IgD-negative memory B cell (primary cell): Measurements from ENCODE around the gene PLA2G12B. TPM values are rescaled to one million over a fixed set of nuclear protein-coding genes. Genes with fewer than 3 reads are reported as not detected.
"Not testable (repeated sequence)": the region's sequence is repeated elsewhere in the genome, so short reads cannot be mapped to it uniquely, and the experiment has no call there.

Experiments used
- H3K27ac Mint-ChIP-seq, 3 donors: one replicate each; pipeline ENCODE4 v1.8.0; 2020 to 2022; ENCODE audit warnings: mild to moderate bottlenecking in 3 of 3, mixed read lengths in 3 of 3, moderate library complexity in 1 of 3
- H3K27me3 Mint-ChIP-seq: one replicate; pipeline ENCODE4 v1.8.0; 2021; ENCODE audit warnings: mixed read lengths
- H3K36me3 Mint-ChIP-seq: one replicate; pipeline ENCODE4 v1.8.0; 2020; ENCODE audit warnings: mild to moderate bottlenecking, mixed read lengths
- H3K4me1 Mint-ChIP-seq, 3 donors: one replicate each; pipeline ENCODE4 v1.8.0; 2020 to 2022; ENCODE audit warnings: mixed read lengths in 3 of 3, mild to moderate bottlenecking in 1 of 3
- H3K4me3 Mint-ChIP-seq, 4 donors: one replicate each; pipeline ENCODE4 v1.8.0; 2020 to 2022; ENCODE audit warnings: mild to moderate bottlenecking in 4 of 4, mixed read lengths in 4 of 4, moderate library complexity in 3 of 4
- H3K9me3 Mint-ChIP-seq, 3 donors: one replicate each; pipeline ENCODE4 v1.8.0; 2020 to 2021; ENCODE audit warnings: mixed read lengths in 3 of 3, mild to moderate bottlenecking in 1 of 3
- polyA plus RNA-seq: library from polyadenylated mRNA; unstranded; fragments of 300-500 nt; fragmentation: Illumina TruSeq; gene quantifications from one replicate; pipeline ENCODE4 v1.2.3, GENCODE V29; 2021

PLA2G12B gene, protein sequence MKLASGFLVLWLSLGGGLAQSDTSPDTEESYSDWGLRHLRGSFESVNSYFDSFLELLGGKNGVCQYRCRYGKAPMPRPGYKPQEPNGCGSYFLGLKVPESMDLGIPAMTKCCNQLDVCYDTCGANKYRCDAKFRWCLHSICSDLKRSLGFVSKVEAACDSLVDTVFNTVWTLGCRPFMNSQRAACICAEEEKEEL
- not detected for polyA plus RNA-seq

DNA sequence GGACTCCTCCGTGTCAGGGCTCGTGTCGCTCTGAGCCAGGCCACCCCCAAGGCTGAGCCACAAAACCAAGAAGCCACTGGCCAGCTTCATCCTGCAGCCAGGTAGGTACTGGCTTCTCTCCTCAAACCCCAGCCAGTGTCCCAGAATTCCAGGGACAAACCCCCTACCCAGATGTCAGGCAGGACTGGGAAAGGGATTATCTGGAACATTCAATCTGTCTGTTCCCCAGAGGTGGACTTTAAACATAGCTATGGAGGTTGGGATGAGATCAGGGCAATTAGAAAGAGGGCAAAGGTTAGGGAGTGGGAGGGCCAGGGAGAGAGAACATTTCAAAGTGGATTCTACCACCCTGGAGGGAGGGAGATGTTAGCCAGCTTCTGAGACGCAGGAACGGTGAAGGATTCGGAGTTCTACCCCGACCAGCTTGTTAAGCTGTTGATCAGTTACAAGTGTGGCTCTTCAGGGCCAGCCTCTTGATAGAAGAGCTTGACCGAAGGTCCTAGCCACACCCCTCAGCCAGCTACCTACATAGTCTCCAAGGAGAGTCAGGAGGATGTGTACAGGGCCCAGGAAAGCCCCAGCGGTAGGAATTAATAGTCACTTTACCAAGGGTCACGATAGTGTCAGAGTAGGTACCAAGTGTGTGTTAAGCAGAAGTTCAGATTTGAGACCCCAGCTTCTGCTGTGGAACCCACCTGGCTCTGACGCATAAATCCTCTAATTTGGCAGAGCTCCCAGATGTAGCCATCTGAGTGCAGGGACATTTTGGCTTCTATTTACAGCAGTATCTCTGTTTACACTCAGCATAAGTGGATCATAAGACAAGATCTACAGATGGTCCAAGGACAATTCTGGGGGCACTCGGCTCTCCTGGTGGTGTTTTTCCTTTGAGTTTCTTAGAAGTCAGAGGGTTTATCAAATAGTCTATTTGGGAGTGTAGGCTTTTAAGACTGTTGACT lies at the start of gene PLA2G12B:
TSS of gene PLA2G12B (minus strand) at position 211 of the 959 bp plus-strand sequence. CDS start at position 90, 121 bp downstream.
- Mint-ChIP-seq H3K9me3 (no peaks in the 10 kb centered on the region), H3K27me3 (peaks cover 1% of the 10 kb centered on the region)

DNA sequence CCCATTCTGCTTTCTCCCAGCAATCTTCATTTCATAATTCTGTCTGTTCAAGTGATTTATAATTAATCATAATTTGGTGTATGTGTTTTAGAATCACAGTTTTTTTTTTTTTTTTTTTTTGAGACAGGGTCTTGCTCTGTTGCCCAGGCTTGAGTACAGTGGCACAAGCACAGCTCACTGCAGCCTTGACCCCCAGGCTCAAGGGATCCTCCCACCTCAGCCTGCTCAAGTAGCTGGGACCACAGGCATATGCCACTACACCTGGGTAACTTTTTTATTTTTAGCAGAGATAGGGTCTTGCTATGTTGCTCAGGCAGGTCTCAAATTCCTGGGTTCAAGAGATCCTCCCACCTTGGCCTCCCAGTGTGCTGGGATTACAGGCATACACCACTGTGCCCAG lies 49.2 kb upstream of the PLA2G12B start:
- no peaks in the 10 kb centered on the region for H3K27me3 Mint-ChIP-seq
- H3K4me1 Mint-ChIP-seq: peaks cover 0 to 1% (median 0%) of the 10 kb centered on the region in 3 donors
- no peak overlapping the region for H3K4me3 Mint-ChIP-seq
- H3K27ac Mint-ChIP-seq: no peak overlapping the region
- peaks cover 8% of the 10 kb centered on the region for H3K36me3 Mint-ChIP-seq
- peaks cover 0 to 5% (median 0%) of the 10 kb centered on the region in 3 donors for H3K9me3 Mint-ChIP-seq

More for the DNA sequence above, at the start of gene PLA2G12B:
- no peak within 1 kb of the TSS for H3K27ac Mint-ChIP-seq
- no peak within 1 kb of the TSS for H3K4me3 Mint-ChIP-seq
- H3K36me3 Mint-ChIP-seq: no peaks in the 10 kb centered on the region
- no peaks in the 10 kb centered on the region for H3K4me1 Mint-ChIP-seq

DNA sequence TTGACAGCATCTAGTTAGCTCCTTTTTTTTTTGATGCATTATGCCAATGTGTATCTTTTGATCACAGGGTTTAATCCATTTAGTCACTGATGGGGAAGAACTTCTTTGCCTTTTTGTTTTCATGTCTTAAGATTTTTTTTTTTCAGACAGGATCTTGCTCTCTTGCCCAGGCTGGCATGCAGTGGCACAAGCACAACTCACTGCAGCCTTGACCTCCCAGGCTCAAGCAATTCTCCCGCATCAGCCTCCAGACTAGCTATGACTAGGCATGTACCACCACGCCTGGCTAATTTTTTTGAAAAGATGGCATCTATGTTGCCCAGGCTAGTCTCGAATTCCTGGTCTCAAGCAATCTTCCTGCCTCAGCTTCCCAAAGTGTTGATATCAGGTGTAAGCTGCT lies 46.4 kb upstream of the PLA2G12B start:
- peaks cover 7% of the 10 kb centered on the region for H3K36me3 Mint-ChIP-seq
- no peak overlapping the region for H3K27ac Mint-ChIP-seq
- no peaks in the 10 kb centered on the region for H3K27me3 Mint-ChIP-seq
- peaks cover 0 to 1% (median 0%) of the 10 kb centered on the region in 3 donors for H3K4me1 Mint-ChIP-seq
- peaks cover 5 to 6% (median 5%) of the 10 kb centered on the region in 3 donors for H3K9me3 Mint-ChIP-seq
- no peak overlapping the region for H3K4me3 Mint-ChIP-seq

DNA sequence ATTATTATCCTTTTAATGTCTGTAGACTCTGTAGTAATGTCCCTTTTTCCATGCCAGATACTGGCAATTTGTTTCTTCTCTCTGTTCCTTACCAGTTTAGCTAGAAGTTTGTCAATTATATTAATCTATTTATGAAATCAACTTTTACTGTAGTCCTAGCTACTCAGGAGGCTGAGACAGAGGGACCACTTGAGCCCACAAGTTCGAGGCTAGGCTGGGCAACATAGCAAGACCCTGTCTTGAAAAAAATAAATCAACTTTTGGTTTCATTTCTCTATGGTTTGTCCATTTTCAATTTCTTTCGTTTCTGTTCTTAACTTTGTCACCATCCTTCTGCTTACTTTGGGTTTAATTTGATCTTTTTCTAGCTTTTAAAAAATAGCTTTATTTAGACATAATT lies 42.5 kb upstream of the PLA2G12B start:
- H3K9me3 Mint-ChIP-seq: peaks cover 7 to 8% (median 7%) of the 10 kb centered on the region in 3 donors
- no peak overlapping the region for H3K4me3 Mint-ChIP-seq
- no peak overlapping the region for H3K27ac Mint-ChIP-seq
- H3K27me3 Mint-ChIP-seq: no peaks in the 10 kb centered on the region
- H3K36me3 Mint-ChIP-seq: peaks cover 8% of the 10 kb centered on the region
- peaks cover 0 to 1% (median 0%) of the 10 kb centered on the region in 3 donors for H3K4me1 Mint-ChIP-seq

DNA sequence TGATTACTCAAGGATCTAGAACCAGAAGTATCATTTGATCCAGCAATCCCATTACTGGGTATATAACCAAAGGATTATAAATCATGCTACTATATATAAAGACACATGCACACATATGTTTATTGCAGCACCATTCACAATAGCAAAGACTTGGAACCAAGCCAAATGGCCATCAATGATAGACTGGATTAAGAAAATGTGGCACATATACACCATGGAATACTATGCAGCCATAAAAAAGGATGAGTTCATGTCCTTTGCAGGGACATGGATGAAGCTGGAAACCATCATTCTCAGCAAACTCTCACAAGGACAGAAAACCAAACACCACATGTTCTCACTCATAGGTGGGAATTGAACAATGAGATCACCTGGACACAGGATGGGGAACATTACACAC lies 40.9 kb upstream of the PLA2G12B start:
- not testable (repeated sequence) for H3K4me3 Mint-ChIP-seq, H3K9me3 Mint-ChIP-seq, H3K36me3 Mint-ChIP-seq, H3K27ac Mint-ChIP-seq, H3K27me3 Mint-ChIP-seq, H3K4me1 Mint-ChIP-seq

DNA sequence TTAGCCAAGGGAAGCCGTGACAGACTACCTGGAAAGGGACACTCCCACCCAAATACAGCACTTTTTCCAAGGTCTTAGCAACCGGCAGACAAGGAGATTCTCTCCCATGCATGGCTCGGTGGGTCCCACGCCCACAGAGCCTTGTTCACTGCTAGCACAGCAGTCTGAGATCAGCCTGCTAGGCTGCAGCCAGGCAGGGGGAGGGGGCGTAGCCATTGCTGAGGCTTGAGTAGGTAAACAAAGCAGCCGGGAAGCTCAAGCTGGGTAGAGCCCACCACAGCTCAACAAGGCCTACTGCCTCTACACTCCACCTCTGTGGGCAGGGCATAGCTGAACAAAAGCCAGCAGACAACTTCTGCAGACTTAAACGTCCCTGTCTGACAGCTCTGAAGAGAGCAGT lies 35.2 kb upstream of the PLA2G12B start:
- not testable (repeated sequence) for H3K4me1 Mint-ChIP-seq, H3K27me3 Mint-ChIP-seq, H3K4me3 Mint-ChIP-seq, H3K9me3 Mint-ChIP-seq, H3K27ac Mint-ChIP-seq
- H3K36me3 Mint-ChIP-seq: peaks cover 11% of the 10 kb centered on the region

DNA sequence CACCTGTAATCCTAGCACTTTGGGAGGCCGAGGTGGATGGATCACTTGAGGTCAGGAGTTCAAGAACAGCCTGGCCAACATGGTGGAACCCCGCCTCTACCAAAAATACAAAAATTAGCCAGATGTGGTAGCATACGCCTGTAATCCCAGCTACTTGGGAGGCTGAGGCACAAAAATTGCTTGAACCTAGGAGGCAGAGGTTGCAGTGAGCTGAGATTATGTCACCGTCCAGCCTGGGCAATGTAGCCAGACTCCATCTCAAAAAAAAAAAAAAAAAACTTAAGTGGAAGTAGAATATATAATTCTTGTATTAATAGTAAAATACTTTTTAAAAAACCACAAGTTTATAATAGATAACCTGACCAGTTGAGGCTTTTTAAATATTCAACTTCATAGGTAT lies 30.0 kb upstream of the PLA2G12B start:
- not testable (repeated sequence) for H3K27me3 Mint-ChIP-seq, H3K4me3 Mint-ChIP-seq, H3K36me3 Mint-ChIP-seq, H3K4me1 Mint-ChIP-seq, H3K27ac Mint-ChIP-seq
- H3K9me3 Mint-ChIP-seq: peaks cover 7 to 17% (median 8%) of the 10 kb centered on the region in 3 donors

DNA sequence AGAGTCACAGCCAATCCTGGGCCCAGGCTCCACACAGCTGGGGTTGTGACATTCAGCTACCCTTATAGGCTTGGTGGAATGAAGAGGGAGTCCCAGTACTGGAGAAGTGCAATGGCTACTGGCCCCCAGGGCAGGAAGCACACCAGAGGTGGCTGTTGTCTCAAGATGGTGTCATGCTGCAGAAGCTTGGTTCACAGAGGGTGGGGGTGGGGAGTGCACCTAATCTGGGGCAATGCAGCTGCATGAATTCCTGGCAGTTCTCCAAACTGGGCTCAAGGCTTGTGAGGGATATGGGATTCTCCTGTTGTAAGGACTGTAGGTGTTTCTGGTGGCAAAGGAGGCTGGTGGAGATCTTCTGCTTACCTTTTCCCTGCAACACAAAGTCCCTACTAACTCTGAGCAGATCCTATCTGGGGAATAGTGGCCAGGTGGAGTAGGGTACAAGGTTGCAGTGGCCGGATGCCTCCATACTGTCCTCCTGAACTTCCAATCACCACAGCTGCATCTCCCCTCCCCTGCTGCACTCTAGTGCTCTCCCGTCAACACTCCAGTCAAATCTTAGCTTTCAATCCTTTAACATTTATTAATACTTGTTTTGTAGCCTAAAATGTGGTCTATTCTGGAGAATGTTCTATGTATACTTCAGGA lies 27.4 kb upstream of the PLA2G12B start:
- H3K36me3 Mint-ChIP-seq: peaks cover 10% of the 10 kb centered on the region
- H3K27ac Mint-ChIP-seq: no peak overlapping the region
- H3K4me3 Mint-ChIP-seq: no peak overlapping the region
- peaks cover 0 to 1% (median 0%) of the 10 kb centered on the region in 3 donors for H3K4me1 Mint-ChIP-seq
- H3K9me3 Mint-ChIP-seq: peaks cover 12 to 30% (median 27%) of the 10 kb centered on the region in 3 donors
- peaks cover 2% of the 10 kb centered on the region for H3K27me3 Mint-ChIP-seq

DNA sequence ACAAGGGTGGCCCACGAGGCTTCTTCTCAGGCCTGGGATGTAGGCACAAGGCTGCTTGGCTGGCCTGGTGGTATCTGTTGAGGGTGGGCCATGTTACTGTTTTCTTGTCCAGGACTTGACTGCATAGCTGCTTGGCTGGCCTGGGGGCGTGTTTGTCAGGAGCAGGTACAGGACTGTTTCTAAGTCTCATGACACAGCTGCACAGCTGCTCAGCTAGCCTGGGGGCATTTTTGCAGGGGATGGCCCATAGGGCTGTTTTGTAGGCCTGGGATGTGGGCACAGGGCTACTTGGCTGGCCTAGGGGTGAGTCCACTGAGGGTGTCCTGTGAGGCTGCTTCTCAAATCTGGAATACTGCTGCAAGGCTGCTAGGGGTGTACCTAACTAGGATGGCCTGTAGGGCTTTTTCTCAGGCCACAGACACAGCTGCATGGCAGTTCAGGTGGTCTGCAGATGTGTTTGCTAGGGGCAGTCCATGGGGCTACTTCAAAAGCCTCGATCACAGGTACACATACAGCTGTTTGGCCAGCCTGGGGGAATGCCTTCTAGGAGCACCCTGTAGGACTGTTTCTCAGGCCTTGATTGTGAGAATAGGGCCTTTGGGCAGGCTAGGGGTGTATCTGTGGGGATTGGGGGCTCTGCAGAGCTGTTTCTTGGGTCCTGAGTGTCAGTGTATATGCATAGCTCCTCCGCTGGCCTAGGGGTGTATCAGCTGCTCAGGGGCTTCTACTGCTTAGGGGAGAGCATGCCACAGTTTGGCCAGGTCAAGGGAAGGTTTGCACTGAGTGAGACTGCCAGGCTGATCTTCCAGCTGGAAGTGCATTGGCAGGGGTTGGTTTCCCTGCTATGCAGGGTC lies 26.6 kb upstream of the PLA2G12B start:
- Mint-ChIP-seq H3K4me3 (peak overlapping the region in 2 of 4 donors; percentile 34 to 41), H3K4me1 (peaks cover 0 to 3% (median 0%) of the 10 kb centered on the region in 3 donors), H3K36me3 (peaks cover 11% of the 10 kb centered on the region), H3K9me3 (peaks cover 14 to 34% (median 31%) of the 10 kb centered on the region in 3 donors), H3K27ac (no peak overlapping the region), H3K27me3 (peaks cover 2% of the 10 kb centered on the region)

DNA sequence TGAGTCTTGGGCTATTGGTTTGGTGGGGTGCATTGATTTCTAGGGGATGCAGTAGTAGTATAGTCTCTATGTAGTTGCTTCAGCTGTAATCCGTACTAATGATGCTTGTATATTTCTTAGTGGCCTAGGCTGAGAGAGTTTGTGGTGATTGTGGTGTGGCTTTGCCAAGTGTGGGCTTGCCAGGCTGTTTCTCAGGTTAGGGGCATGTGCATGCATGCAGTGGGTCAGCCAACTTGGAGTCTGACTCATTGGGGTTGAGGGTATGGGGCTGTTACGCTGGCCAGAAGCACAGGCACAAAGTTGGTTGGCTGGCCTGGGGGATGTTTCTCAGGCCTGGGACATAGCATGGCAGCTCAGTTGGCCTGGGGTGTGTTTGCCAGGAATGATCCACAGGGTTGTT lies 25.7 kb upstream of the PLA2G12B start:
- peaks cover 13% of the 10 kb centered on the region for H3K36me3 Mint-ChIP-seq
- H3K27me3 Mint-ChIP-seq: peaks cover 2% of the 10 kb centered on the region
- H3K4me1 Mint-ChIP-seq: peaks cover 0 to 3% (median 0%) of the 10 kb centered on the region in 3 donors
- no peak overlapping the region for H3K4me3 Mint-ChIP-seq
- H3K9me3 Mint-ChIP-seq: peaks cover 16 to 39% (median 38%) of the 10 kb centered on the region in 3 donors
- H3K27ac Mint-ChIP-seq: no peak overlapping the region

DNA sequence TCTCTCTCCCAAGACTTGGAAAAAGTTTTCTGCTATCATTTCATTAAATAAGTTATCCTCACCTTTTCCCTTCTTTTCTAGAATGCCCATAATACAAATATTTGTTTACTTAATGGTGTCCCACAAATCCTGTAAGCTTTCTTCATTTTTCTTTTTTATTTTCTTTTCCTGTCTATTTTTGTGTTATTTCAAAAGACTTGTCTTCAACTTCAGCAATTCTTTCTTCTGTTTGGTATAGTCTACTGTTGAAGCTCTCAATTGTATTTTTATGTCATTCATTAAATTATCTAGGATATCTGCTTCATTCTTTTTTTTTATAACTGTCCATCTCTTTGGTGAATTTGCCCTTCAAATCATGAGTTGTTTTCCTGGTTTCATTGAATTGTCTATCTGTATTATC lies 25.1 kb upstream of the PLA2G12B start:
- Mint-ChIP-seq H3K36me3 (peaks cover 13% of the 10 kb centered on the region), H3K27ac (no peak overlapping the region), H3K27me3 (peaks cover 2% of the 10 kb centered on the region), H3K4me1 (peaks cover 0 to 3% (median 0%) of the 10 kb centered on the region in 3 donors), H3K9me3 (peaks cover 17 to 42% (median 39%) of the 10 kb centered on the region in 3 donors), H3K4me3 (no peak overlapping the region)

DNA sequence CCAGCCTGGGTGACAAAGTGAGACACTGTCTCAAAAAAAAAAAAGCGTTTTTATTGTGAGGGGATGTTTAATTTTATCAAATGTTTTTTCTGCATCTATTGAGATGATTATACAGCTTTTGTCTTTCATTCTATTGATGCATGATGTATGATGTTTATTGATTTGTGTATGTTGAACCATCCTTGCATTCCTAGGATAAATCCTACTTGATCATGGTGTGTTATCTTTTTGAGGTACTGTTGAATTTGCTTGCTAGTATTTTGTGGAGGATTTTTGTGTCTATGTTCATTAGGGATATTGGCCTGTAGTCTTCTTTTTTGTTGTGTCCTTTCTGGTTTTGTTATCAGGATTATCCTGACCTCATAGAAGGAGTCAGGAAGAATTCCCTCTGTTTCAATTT lies 22.3 kb upstream of the PLA2G12B start:
- H3K4me1 Mint-ChIP-seq: peaks cover 0 to 8% (median 0%) of the 10 kb centered on the region in 3 donors
- H3K27me3 Mint-ChIP-seq: peaks cover 2% of the 10 kb centered on the region
- H3K36me3 Mint-ChIP-seq: peaks cover 13% of the 10 kb centered on the region
- H3K4me3 Mint-ChIP-seq: peak overlapping the region in 1 of 4 donors; percentile 43
- H3K27ac Mint-ChIP-seq: peak overlapping the region in 1 of 3 donors; percentile 27
- peaks cover 15 to 49% (median 37%) of the 10 kb centered on the region in 3 donors for H3K9me3 Mint-ChIP-seq

DNA sequence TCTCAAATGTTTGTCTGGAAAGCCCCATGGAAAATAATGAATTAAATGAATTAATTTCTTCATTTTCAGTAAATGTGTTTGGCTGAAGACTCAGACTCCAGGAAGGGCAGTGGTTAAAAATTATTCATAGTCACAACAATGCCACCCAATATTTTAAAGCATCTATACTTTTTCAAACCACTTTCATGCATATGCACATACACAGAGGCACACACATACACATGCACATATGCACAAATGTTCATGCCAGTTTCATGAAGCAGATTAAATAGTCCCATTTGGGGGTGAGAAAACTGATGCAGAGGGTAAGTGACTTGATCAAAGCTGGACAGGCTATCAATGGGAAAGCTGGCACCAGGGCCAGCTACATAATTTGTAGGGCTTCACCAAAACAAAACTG lies 1.4 kb upstream of the PLA2G12B start:
- Mint-ChIP-seq H3K27me3 (peaks cover 1% of the 10 kb centered on the region), H3K4me3 (no peak overlapping the region), H3K36me3 (no peaks in the 10 kb centered on the region), H3K27ac (no peak overlapping the region), H3K4me1 (no peaks in the 10 kb centered on the region), H3K9me3 (no peaks in the 10 kb centered on the region)

DNA sequence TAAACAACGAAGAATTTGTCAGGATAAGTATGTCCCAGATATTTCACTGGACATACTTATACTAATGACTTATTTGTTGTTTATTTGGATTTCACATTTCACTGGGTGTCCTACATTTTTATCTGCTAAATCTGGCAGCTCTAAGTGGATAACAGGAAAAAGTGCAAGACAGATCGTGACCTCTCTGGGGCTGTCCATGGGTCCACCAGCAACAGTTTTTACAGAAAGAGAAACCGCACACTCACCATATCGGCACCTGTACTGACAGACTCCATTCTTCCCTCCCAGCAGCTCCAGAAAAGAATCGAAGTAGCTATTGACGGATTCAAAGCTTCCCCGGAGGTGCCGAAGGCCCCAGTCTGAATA lies 393 bp downstream of the PLA2G12B start:
- Mint-ChIP-seq H3K4me1 (no peaks in the 10 kb centered on the region), H3K36me3 (no peaks in the 10 kb centered on the region), H3K27me3 (peaks cover 1% of the 10 kb centered on the region), H3K27ac (no peak overlapping the region), H3K9me3 (no peaks in the 10 kb centered on the region), H3K4me3 (no peak overlapping the region)
